HG03045 (cell line): ENCODE measurements around the gene SH3BP1.

Experiments
- ATAC-seq: cut with Tn5 transposase; IDR thresholded peaks from one replicate; pipeline ENCODE4 v1.9.1; 2021; ENCODE audit warnings: mild to moderate bottlenecking, moderate library complexity; ENCODE audit not compliant: unreplicated experiment

The SH3BP1 gene

GRCh38 chr22:37701141-37701786 is 61.8 kb downstream of the SH3BP1 start:
- no peak for ATAC-seq

GRCh38 chr22:37703906-37704305 is 64.4 kb downstream of the SH3BP1 start:
- no peak for ATAC-seq

GRCh38 chr22:37704645-37705044 is 65.2 kb downstream of the SH3BP1 start:
- no peak for ATAC-seq

DNA sequence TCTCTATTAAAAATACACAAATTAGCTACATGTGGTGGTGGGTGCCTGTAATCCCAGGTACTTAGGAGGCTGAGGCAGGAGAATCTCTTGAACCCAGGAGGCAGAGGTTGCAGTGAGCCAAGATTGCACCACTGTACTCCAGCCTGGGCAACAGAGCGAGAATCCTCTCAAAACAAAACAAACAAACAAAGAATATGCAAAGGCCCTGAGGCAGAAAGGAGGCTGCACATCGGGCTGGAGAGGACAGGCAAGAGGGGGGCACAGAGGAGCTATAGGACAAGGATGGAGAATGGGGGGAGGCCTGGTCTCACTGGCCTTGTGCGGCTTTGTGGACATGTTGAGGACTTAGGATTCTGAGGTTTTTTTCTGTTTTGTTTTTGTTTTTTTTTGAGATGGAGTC is 65.7 kb downstream of the SH3BP1 start:
- ATAC-seq, result no peak
